GM21737 (cell line): Measurements from ENCODE around the gene TXNDC11.
"Not testable (repeated sequence)": the region's sequence is repeated elsewhere in the genome, so short reads cannot be mapped to it uniquely, and the experiment has no call there.

Source experiments
- ATAC-seq: cut with Tn5 transposase; IDR thresholded peaks from one replicate; pipeline ENCODE4 v1.9.1; 2021; ENCODE audit warnings: mild to moderate bottlenecking, moderate library complexity; ENCODE audit not compliant: unreplicated experiment

TXNDC11 gene, protein sequence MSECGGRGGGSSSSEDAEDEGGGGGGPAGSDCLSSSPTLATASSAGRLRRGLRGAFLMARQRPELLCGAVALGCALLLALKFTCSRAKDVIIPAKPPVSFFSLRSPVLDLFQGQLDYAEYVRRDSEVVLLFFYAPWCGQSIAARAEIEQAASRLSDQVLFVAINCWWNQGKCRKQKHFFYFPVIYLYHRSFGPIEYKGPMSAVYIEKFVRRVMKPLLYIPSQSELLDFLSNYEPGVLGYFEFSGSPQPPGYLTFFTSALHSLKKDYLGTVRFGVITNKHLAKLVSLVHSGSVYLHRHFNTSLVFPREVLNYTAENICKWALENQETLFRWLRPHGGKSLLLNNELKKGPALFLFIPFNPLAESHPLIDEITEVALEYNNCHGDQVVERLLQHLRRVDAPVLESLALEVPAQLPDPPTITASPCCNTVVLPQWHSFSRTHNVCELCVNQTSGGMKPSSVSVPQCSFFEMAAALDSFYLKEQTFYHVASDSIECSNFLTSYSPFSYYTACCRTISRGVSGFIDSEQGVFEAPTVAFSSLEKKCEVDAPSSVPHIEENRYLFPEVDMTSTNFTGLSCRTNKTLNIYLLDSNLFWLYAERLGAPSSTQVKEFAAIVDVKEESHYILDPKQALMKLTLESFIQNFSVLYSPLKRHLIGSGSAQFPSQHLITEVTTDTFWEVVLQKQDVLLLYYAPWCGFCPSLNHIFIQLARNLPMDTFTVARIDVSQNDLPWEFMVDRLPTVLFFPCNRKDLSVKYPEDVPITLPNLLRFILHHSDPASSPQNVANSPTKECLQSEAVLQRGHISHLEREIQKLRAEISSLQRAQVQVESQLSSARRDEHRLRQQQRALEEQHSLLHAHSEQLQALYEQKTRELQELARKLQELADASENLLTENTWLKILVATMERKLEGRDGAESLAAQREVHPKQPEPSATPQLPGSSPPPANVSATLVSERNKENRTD

DNA sequence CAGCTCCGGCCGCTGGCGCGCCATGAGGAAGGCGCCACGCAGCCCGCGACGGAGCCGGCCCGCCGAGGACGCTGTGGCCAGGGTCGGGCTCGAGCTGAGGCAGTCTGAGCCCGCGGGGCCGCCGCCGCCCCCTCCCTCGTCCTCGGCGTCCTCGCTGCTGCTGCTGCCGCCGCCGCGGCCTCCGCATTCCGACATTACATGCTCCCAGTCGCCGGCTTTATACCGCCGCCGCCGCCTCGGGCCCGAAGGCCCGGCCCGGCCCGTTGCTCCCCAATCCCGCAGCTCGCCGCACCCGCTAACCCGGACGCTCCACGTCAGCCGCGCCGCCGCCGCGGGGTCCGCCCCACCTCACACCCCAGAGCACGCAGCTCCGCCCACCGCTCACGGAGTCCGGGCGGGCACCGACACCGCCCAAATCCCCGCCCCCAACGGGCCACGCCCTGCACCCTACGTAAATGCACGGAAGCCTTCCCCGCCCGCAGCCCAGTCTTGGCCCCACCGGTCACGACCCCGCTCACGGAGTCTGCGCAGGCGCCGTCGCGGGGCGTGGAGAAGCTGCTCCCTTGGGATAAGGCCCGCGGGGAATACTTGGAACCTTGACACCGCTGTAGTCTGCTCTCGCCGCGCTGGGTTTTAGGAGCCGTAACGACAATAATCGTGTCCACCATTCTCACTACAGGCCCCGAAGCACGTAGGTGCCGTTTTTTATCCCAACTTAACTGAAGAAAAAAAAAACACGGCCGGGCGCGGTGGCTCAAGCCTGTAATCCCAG is at the start of gene TXNDC11:
TSS of gene TXNDC11 (minus strand) at position 322 of the 772 bp plus-strand sequence. CDS start at position 195, 127 bp downstream.
- peak; percentile 88 for ATAC-seq

DNA sequence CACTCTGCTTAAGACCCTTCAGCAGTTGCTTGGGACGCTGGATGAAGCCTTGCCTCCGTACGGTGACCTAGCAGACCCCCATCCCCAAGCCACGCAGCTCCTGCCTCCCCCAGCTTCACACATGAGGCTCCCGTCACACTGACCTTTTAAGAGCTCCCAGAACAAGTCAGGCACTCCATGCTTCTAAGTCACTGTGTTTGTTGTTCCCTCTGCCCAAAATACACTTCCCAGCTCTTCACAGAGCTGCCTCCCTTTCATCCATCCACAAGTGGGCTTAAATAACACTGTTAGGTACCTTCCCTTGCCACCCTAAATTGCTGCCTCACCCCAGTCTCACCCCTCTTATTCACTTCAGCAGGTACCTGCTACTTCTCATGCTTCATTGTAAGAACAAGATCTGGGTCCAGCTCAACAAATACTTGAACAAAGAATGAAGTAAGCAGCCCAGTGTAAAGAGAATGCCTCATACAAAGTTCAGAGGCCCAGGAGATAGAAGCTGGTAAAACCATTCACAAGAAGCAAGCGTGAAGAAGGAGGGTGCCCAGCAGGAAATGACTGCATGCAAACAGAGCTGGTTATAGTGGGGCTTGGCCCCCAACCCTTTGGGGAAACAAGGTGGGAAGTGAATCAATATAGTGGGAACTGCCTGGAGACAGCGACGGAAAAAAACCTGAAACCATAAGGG is 48.6 kb upstream of the TXNDC11 start:
- no peak for ATAC-seq

DNA sequence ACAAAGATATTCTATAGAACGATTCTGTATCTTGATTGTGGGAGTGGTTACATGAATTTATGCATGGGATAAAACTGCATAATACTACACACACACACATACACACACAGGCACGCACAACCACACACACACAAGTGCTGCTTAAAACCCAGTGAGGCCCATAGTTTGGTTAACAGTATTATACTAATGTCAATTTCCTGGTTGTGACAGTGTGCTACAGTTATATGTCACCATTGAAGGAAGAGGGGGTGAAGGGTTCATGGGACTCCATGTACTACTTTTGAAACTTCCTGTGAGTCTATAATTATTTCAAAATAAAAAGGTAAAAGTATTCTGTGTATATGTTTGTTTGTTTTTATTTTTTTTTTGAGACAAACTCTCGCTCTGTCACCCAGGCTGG is 46.3 kb upstream of the TXNDC11 start:
- ATAC-seq, result no peak

DNA sequence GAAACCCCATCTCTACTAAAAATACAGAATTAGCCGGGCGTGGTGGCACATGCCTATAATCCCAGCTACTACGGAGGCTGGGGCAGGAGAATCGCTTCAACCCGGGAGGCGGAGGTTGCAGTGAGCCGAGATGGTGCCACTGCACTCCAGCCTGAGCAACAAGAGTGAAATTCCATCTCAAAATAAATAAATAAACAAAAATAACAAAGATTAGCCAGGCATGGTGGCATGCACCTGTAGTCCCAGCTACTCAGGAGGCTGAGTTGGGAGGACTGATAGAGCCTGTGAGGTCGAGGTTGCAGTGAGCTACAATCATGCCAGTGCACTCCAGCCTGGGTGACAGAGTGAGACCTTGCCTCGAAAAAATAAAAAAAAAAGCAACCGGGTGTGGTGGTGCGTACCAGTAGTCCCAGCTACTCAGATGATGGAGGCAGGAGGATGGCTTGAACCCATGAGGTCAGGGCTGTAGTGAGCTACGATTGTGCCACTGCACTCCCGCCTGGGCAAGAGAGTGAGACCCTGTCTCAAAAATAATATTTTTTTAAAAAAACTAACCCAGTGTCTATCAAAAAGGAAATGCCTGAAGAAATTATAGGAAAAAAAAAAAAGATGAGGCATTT is 42.4 kb upstream of the TXNDC11 start:
- ATAC-seq, result not testable (repeated sequence)

DNA sequence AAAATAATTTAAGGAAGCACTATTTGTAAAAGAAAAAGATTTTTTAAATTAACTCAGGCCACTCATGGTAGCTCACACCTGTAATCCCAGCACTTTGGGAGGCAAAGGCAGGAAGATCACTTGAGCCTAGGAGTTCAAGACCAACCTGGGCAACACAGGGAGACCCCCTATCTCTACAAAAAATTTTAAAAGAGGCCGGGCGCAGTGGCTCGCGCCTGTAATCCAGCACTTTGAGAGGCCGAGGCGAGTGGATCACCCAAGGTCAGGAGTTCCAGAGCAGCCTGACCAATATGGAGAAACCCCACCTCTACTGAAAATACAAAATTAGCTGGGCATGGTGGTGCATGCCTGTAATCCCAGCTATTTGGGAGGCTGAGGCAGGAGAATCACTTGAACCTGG is 41.7 kb upstream of the TXNDC11 start:
- not testable (repeated sequence) for ATAC-seq

DNA sequence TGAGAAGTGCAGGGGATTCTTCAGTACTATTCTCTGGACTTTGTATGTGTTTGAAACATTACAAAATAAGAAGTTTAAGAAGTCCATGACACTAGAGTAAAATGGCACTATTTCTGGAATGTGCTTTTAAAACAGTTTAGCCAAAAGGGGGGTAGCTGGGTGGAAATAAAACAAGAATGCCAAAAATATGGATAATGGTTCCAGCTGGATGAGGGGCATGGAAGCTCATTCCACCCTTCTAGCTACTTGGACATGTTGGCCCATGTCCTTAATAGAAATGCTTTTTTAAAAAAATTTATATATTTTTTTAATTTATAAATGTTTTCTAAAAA is 41.3 kb upstream of the TXNDC11 start:
- ATAC-seq, result no peak

DNA sequence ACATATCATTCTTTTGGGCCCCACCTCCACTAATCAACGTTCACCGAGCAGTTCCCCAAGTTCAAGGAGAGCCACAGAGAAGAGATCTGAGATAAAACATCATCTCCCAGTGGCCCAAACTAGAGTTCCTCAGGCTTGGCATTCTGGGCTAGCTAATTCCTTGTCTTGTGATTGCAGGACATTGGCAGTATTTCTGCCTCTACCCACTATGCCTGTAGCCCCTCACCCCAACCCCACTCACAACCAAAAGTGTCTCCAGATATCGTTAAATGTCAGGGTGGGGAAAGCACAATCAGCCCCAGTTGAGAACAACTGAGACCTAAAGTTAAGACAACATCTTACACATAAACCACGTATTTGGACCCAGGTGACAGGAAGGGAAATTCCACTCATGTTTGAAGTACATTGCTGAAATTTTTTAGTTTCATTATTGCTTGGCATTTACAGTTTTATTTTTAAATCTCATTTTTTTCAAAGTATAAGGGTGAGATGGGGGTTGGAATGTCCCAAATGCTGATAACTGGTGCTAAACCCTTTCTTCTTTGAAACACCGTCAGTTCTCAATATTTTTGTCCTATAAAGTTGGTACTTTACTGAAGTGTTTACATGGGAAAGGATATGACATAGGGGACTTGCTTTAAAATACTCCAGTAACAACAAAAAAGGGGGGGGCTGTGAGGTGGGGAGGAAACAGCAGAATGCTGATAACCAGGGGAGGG is 40.8 kb upstream of the TXNDC11 start:
- ATAC-seq, result peak; percentile 52

DNA sequence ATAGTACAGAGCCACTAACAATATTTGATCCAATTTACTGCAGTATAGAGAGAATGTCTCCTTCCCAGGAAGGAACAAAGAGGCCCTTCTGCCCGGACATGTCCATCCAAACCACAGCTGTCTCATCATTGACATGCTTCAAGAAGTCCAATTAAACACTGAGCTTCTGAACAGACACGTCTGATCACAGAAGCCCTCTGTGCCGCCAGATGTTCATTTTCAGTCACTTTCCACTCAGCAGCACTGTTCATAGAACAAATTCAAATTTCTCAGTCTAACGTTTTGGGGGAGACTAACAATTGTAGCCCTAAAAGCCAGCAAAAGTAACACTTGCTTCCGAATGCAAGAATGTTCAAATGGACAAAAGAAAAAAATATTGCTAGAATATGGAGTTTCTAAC is 39.1 kb upstream of the TXNDC11 start:
- no peak for ATAC-seq

DNA sequence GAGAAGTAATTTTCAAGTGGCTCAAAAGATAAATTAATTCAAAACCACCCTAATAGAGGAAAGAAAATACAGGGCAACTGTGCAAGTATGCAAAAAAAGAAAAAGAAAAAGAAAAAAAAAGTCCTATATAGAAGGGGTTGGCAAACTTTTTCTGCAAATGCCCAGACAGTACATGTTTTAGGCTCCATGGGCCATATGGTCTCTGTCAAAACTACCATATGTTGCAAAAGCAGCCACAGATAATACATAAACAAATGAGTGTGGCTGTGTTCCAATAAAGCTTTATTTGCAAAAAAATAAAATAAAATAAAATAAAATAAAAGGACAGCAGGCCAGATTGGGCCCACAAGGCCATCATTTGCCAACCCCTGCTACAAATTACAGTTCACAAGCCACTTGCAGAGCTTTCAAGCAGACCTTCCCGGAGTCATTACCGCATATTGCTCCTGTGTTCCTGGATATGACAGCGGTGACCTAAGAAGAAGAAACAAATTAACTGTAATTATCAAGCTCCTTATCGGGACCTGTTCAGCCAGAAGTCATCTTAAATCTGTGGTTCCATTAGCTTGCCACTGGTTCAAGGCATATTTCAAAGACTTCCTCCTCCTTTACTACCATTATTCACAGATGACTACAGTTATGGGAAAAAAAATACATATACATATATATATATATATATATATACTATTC is 38.5 kb upstream of the TXNDC11 start:
- no peak for ATAC-seq

DNA sequence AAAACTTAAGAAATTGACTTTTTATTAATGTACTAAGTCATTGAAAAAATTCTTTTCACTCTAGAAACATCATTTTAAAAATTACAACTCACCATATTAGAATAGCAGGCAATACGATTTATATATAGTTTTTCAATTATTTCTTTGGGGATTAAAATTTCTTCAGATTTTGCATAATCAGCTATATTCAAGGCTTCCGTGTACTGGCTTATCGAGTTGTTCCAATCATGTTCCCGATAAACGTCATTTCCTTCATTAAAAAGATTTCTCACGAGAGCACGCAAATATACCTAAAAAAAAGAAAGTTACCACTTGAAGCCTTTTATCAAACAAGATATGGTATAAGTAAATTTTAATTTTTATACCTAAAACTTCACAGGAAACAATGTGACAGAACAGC is 36.4 kb upstream of the TXNDC11 start:
- no peak for ATAC-seq

DNA sequence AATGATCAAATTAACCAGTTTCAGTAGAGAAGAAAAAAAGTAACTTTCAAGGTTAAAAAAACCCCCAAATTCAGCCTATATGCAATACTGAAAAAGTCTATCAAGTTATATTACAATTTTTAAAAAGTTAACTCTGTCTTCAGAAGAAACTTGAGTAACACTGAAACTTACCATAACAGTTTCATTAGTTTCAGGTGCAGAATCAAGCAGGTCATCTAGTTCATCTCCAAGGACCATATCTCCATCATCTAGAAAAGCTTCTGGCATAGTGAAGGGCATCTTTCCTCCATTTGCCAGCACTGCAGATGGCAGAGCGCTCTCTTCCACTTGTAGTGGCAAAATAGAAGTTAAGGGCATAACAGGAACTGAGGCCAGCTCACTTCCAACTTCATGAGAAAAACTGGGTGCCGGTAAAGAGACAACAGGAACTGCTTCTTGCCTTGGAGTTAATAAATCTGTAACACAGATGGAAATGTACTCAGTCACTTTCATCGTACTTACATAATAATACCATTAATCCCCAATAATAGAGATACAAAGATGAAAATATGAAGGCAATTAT is 31.5 kb upstream of the TXNDC11 start:
- ATAC-seq, result no peak

DNA sequence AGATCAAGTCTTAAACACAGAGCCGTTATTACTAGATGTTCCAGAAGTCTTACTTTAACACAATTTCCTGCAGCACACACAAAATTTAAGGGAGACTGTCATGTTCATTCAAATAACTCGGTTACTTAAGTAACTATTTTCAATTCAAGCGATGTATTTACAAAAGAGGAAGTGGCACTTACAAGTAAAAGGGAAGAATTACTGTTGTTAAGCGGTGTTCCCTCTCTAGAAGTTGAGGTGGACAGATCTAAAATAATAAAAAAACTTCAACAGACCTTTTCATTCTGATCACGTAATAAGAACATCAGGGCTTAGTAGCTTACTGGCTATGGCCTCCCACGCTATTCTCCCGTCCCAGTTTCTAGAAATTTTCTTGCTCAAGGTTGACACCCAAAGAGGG is 26.2 kb upstream of the TXNDC11 start:
- no peak for ATAC-seq

DNA sequence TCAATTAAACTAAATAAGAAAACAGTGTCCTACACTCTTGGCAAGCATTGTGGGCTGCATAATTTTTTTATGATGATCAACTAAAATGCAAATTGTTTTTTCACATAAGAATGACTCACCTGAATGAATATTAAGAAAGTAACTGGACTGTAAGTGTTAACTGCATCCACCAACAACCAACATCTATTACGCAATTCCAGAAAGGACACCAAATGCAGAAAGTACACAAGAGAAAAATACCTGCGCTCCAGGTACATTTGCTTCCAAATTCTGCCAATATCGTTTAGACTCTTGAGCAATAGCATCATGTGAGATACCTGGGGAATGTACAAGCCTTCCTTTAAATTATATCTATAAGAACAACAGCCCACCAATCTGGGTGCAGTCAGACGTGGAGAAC is 19.8 kb upstream of the TXNDC11 start:
- ATAC-seq, result no peak

DNA sequence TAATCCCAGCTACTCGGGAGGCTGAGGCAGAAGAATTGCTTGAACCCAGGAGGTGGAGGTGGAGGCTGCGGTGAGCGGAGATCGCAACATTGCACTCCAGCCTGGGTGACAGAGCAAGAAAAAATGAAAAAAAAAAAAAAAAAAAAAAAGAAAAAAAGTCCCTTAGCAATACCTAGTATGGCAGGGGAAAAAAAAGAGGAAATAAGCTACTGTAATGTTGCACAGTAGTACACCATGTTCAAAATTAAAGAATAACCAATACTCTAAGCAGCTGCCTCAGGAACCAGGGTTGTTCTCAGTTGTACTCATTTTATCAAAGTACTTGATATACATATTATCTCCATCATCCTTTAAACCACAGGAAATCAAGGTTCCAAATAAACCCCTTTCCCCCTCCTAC is 17.3 kb upstream of the TXNDC11 start:
- ATAC-seq, result no peak

DNA sequence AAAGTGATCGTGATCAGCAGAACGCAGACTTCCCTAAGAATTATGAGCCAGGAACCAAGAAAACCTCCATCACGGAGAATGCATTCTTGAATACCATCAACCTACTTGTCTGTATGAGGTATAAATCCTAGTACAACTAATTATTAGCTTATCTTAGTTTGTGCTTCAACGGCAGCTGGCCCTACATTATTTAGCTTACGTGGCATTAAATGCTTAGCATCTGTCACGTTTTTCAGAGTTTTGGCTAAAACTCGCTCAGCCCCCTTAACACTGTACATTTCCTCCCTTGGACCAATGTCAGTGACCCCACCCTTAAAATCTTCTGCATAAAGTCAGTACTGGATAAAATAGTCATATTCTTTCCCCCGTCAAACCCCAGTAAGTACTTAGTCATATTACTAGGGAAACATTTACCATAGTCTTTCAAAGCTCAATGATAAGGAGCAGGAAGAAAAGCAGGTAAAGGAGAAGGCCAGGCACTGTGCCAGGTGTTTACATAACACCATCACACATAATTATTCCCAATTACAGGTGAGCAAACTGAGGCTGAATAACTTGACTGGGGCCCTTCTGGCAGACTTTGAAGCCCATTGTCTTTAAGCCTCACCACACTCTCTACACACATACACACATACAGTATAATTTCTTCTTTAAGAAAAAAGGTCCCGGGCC is 16.6 kb upstream of the TXNDC11 start:
- no peak for ATAC-seq

DNA sequence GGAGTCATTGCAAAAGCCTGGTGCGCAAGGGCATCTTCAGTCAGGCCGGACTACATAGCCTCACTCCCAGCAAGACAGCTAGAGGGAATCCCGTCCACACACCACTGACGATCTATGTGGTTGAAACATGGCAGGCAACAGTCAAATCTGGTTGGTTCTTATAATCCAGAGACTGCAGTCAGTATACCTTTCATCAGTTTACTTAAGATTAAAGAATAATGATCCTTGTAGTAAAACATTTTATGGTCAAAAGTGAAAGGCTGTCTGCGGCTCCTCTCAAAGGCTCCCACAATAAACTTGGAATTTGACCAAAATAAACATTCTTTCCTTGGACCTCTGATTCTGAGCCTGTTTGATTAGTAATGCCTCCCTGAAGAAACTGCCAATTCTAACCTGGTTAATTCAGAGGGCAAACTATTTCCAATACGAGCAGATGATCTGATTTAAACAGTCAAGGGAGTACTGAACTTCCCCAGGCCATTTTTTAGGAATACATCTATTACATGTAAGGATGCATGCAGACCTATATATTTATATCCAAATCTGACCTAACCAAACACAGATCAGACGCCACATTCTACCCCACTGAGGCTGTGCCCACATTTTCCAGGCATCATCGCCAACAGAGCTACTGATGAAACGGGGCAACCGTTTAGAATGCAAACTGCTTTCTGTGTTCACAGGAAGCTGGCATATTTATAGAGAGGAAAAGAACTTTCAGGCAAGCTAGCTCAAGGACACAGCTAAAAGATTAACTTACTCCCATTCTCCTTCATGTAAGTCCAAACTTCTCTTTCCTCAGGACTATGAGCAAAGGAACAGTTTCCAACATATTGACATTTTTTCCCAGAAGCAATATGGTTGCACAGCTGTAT is 15.3 kb upstream of the TXNDC11 start:
- ATAC-seq, result no peak

DNA sequence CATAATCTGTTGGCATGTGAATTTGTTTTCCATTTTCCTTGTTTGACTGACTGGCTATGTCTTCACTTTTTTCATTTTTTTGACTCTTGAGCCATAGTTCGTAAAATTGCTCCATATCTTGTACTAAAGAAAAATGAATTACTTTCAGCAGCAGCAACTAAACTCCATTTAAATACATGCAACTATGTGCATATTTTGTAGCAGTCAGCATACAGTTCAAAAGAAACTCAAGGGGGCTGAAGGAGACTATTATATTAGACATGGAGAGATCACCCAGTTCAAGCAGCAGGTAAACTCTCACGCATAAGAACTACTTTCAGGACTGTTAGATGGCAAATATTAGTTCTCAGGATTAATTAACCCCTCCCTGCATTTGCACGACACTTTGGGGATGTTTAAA is 13.6 kb upstream of the TXNDC11 start:
- ATAC-seq, result no peak
